Spleen (tissue), 11 donors: ENCODE results near the gene KLHL40. TPM values are rescaled to one million over a fixed set of nuclear protein-coding genes. Genes with fewer than 3 reads are reported as not detected.
A peak's percentile ranks its signal among the peaks of the same experiment; 100 is the strongest.

Source experiments
- DNase-seq: peaks from one replicate; pipeline ENCODE4 v3.0.0-alpha.2; 2020
- H3K27ac ChIP-seq, 8 donors: fragments of 200-600 bp; sonication (generic) in 7 of 8; 1 replicate in 4 of 8; 2 replicates in 4 of 8; pipeline versions ENCODE4 v1.5.0 to v1.8.0; 2016 to 2021; ENCODE audit warnings: inconsistent platforms in 4 of 8, mild to moderate bottlenecking in 4 of 8, moderate library complexity in 1 of 8
- H3K27me3 ChIP-seq, 7 donors: fragments of 200-600 bp; sonication (generic) in 6 of 7; replicated peaks in 1 of 7; 1 replicate in 4 of 7; 2 replicates in 3 of 7; pipeline versions ENCODE4 v1.5.0 to v1.8.0; 2016 to 2021; ENCODE audit warnings: inconsistent platforms in 3 of 7, mild to moderate bottlenecking in 1 of 7
- H3K36me3 ChIP-seq, 6 donors: fragments of 200-600 bp; sonication (generic) in 5 of 6; 1 replicate in 4 of 6; 2 replicates in 2 of 6; pipeline versions ENCODE4 v1.5.0 to v1.8.0; 2016 to 2021; ENCODE audit warnings: inconsistent platforms in 2 of 6
- H3K4me1 ChIP-seq, 6 donors: fragments of 200-600 bp; sonication (generic) in 5 of 6; 1 replicate in 3 of 6; 2 replicates in 3 of 6; pipeline versions ENCODE4 v1.5.0 to v1.8.0; 2016 to 2021; ENCODE audit warnings: inconsistent platforms in 3 of 6
- H3K4me3 ChIP-seq, 8 donors: fragments of 200-600 bp; sonication (generic) in 7 of 8; 1 replicate in 4 of 8; 2 replicates in 4 of 8; pipeline versions ENCODE4 v1.5.0 to v1.8.0; 2016 to 2021; ENCODE audit warnings: inconsistent platforms in 4 of 8, mild to moderate bottlenecking in 4 of 8, moderate library complexity in 2 of 8
- H3K9me3 ChIP-seq, 8 donors: fragments of 200-600 bp; sonication (generic) in 7 of 8; 1 replicate in 4 of 8; 2 replicates in 4 of 8; pipeline versions ENCODE4 v1.5.0 to v1.8.0; 2016 to 2021; ENCODE audit warnings: inconsistent platforms in 4 of 8
- POLR2A ChIP-seq, 3 donors: fragments of 450-650 bp; IDR thresholded peaks; one replicate each; pipeline ENCODE4 v1.5.1; 2017; ENCODE audit warnings: antibody characterized with exemption in 3 of 3, mild to moderate bottlenecking in 1 of 3
- POLR2AphosphoS5 ChIP-seq, 3 donors: sonication (generic); formaldehyde crosslinking; IDR thresholded peaks; one replicate each; pipeline ENCODE4 v1.5.1; 2017; ENCODE audit warnings: antibody characterized with exemption in 3 of 3
- WGBS, 5 donors: extraction: QIAGEN DNeasy Blood & Tissue Kit in 3 of 5; methylation state at CpG; one replicate each; pipeline versions ENCODE4 v1.1.5 to v1.1.7; 2013 to 2018; 5-methylcytosine and 5-hydroxymethylcytosine counted together
- intact Hi-C: fragments of 100-400 bp; cut with DNase I; formaldehyde crosslinking; loops from one replicate; pipeline ENCODE4 v1.15.0; 2023; ENCODE audit warnings: low total_unique reads
- polyA plus RNA-seq, 3 donors: library from polyadenylated mRNA; stranded (reverse); fragments of 200-250 nt; gene quantifications; one replicate each; pipeline ENCODE4 v1.2.1, GENCODE V29; 2013
- total RNA-seq, 7 donors: library from RNA; depleted of rRNA in 3 of 7; stranded (reverse); fragments of >200 nt in 3 of 7; fragmentation: NEBNext Ultra II Directional in 4 of 7; extraction: Animal tissue kit (Norgen Biotek cat#: 25700) in 4 of 7; gene quantifications; one replicate each; pipeline versions ENCODE4 v1.1.0 to v1.2.1, GENCODE V29; 2016 to 2021
- TF ChIP-seq, protein P1 (sequence below), 11 experiments: fragments of 200-600 bp in 7 of 11; fragments of 450-650 bp in 4 of 11; sonication (generic) in 4 of 11; IDR thresholded peaks in 8 of 11; conservative IDR thresholded peaks in 3 of 11; 1 replicate in 7 of 11; 2 replicates in 4 of 11; pipeline versions ENCODE4 v1.4.0 to v1.8.0; 2016 to 2021; ENCODE audit warnings: antibody characterized with exemption in 11 of 11, inconsistent platforms in 4 of 11, mild to moderate bottlenecking in 1 of 11
- donor health status: healthy with polysubstance abuse.
- donor health status: DM: no; HTN: no; CAD: no; lungs with moderate emphysema.
- donor health status: DM: no; HTN: no; CAD: no.
- donor health status: Bipolar disorder and iron deficiency.
- donor health status: healthy.
- donor health status: DM: no; HTN: no; CAD: no.
- donor health status: DM: yes; HTN: yes; CAD: no.

Gene KLHL40
- total and polyA plus RNA-seq, 10 donors, result 0.03 to 0.17 TPM; not detected in 8

GRCh38 chr3:42684632-42685362 is 540 bp upstream of the KLHL40 start:
- Histone ChIP-seq H3K36me3 (no peaks in the 10 kb centered on the region), H3K27me3 (peaks cover 0 to 47% (median 12%) of the 10 kb centered on the region in 7 donors), H3K4me3 (no peak overlapping the region), H3K27ac (no peak overlapping the region), H3K4me1 (peaks cover 0 to 10% (median 3%) of the 10 kb centered on the region in 6 donors), H3K9me3 (no peaks in the 10 kb centered on the region)
- no peak for DNase-seq
- 77 to 85% (median 81%) methylated on average over 7 of the region's 7 CpGs for WGBS, 5 donors
- intact Hi-C loops, result no loop called here
- TF ChIP-seq POLR2A (IDR thresholded peaks at IDR 0.05), result no peak
- no peak for TF ChIP-seq POLR2AphosphoS5 (IDR thresholded peaks at IDR 0.05)
- TF ChIP-seq, protein P1, sequence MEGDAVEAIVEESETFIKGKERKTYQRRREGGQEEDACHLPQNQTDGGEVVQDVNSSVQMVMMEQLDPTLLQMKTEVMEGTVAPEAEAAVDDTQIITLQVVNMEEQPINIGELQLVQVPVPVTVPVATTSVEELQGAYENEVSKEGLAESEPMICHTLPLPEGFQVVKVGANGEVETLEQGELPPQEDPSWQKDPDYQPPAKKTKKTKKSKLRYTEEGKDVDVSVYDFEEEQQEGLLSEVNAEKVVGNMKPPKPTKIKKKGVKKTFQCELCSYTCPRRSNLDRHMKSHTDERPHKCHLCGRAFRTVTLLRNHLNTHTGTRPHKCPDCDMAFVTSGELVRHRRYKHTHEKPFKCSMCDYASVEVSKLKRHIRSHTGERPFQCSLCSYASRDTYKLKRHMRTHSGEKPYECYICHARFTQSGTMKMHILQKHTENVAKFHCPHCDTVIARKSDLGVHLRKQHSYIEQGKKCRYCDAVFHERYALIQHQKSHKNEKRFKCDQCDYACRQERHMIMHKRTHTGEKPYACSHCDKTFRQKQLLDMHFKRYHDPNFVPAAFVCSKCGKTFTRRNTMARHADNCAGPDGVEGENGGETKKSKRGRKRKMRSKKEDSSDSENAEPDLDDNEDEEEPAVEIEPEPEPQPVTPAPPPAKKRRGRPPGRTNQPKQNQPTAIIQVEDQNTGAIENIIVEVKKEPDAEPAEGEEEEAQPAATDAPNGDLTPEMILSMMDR (IDR thresholded peaks at IDR 0.05 in 8 of 11, conservative IDR thresholded peaks at IDR 0.05 in 3 of 11), result no peak

DNA sequence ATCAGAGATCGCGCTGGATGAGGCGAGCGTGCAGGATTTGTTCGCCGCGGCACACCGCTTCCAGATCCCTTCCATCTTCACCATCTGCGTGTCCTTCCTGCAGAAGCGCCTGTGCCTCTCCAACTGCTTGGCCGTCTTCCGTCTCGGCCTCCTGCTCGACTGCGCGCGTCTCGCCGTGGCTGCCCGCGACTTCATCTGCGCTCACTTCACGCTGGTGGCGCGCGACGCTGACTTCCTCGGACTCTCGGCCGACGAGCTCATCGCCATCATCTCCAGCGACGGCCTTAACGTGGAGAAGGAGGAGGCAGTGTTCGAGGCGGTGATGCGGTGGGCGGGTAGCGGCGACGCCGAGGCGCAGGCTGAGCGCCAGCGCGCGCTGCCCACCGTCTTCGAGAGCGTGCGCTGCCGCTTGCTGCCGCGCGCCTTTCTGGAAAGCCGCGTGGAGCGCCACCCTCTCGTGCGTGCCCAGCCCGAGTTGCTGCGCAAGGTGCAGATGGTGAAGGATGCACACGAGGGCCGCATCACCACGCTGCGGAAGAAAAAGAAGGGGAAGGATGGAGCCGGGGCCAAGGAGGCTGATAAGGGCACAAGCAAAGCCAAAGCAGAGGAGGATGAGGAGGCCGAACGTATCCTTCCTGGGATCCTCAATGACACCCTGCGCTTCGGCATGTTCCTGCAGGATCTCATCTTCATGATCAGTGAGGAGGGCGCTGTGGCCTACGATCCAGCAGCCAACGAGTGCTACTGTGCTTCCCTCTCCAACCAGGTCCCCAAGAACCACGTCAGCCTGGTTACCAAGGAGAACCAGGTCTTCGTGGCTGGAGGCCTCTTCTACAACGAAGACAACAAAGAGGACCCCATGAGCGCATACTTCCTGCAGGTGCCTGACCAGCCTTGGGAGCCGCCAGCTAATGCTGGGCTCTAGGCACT is 819 bp downstream of the KLHL40 start:
- peak; percentile 51 for DNase-seq
- H3K27me3 ChIP-seq, result peaks cover 0 to 47% (median 12%) of the 10 kb centered on the region in 7 donors
- no peak overlapping the region for H3K27ac ChIP-seq
- no peaks in the 10 kb centered on the region for H3K9me3 ChIP-seq
- H3K4me3 ChIP-seq, result peak overlapping the region in 1 of 8 donors; percentile 32
- WGBS, 5 donors, result 34 to 63% (median 50%) methylated on average over 78 to 80 of the region's 80 CpGs
- peaks cover 0 to 10% (median 3%) of the 10 kb centered on the region in 6 donors for H3K4me1 ChIP-seq
- H3K36me3 ChIP-seq, result no peaks in the 10 kb centered on the region
- TF ChIP-seq, protein P1 (IDR thresholded peaks at IDR 0.05 in 8 of 11, conservative IDR thresholded peaks at IDR 0.05 in 3 of 11), result no peak
- TF ChIP-seq POLR2AphosphoS5 (IDR thresholded peaks at IDR 0.05), result no peak
- TF ChIP-seq POLR2A (IDR thresholded peaks at IDR 0.05), result no peak
- intact Hi-C loops, result no loop called here

- H3K9me3 ChIP-seq, result no peaks in the 10 kb centered on the region
- no peaks in the 10 kb centered on the region for H3K36me3 ChIP-seq
- TF ChIP-seq POLR2AphosphoS5 (IDR thresholded peaks at IDR 0.05), result no peak
- no peak for TF ChIP-seq POLR2A (IDR thresholded peaks at IDR 0.05)
- TF ChIP-seq, protein P1 (IDR thresholded peaks at IDR 0.05 in 8 of 11, conservative IDR thresholded peaks at IDR 0.05 in 3 of 11), result no peak
- intact Hi-C loops, result no loop called here
- DNase-seq, result peak; percentile 47
- H3K4me1 ChIP-seq, result peaks cover 0 to 10% (median 3%) of the 10 kb centered on the region in 6 donors
- no peak overlapping the region for H3K27ac ChIP-seq
- peaks cover 0 to 47% (median 12%) of the 10 kb centered on the region in 7 donors for H3K27me3 ChIP-seq
- H3K4me3 ChIP-seq, result no peak overlapping the region
- 84 to 95% (median 92%) methylated on average over 7 of the region's 7 CpGs for WGBS, 5 donors
These were observed 1.7 kb downstream of the KLHL40 start for GRCh38 chr3:42686832-42687650.
